ENCODE results near the gene OR10A6.

The OR10A6 gene

GRCh38 chr11:7906481-7906880 is 24.6 kb downstream of the OR10A6 start:
- TF ChIP-seq, protein P1, sequence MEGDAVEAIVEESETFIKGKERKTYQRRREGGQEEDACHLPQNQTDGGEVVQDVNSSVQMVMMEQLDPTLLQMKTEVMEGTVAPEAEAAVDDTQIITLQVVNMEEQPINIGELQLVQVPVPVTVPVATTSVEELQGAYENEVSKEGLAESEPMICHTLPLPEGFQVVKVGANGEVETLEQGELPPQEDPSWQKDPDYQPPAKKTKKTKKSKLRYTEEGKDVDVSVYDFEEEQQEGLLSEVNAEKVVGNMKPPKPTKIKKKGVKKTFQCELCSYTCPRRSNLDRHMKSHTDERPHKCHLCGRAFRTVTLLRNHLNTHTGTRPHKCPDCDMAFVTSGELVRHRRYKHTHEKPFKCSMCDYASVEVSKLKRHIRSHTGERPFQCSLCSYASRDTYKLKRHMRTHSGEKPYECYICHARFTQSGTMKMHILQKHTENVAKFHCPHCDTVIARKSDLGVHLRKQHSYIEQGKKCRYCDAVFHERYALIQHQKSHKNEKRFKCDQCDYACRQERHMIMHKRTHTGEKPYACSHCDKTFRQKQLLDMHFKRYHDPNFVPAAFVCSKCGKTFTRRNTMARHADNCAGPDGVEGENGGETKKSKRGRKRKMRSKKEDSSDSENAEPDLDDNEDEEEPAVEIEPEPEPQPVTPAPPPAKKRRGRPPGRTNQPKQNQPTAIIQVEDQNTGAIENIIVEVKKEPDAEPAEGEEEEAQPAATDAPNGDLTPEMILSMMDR (IDR thresholded peaks at IDR 0.05; ENCODE audit: control extremely low read depth, extremely low read depth, low read depth, missing control alignments): no peak
- ChIA-PET POLR2A (no interaction called here), CTCF (interaction anchor here (1.3 to 2.5 kb wide), 3 partner anchors 14 to 193 kb away, joined by 3 to 7 read pairs (median 6); partner anchors contain the start of gene EIF3F)
- DNase-seq (ENCODE audit: extremely low spot score): no peak

DNA sequence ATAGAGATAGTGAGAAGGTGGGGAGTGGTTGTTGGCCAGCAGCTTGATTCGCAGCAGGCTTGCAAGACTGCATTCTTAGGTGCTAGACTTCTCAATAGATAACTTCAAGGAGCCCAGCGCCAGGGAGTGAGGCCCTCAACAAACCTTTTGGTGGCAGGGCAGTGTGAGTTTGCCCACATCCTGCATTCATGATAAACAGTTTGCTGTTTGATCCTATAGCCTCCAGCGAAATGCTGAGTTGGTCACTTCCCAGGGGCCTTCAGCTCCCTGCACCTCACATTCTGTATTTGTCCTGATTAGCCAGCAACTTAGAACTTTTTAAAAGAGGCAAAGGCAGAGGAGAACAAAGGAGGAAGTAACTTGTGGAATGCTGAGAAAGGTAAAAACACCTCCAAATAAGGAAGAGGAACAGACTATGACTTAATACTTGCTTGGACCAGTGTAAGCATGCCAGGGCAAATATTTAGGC is 25.1 kb downstream of the OR10A6 start:
- DNase-seq (ENCODE audit: extremely low spot score): no peak
- POLR2A ChIA-PET: no interaction called here
- CTCF ChIA-PET: interaction anchor here (1.3 to 2.5 kb wide), 3 partner anchors 13 to 193 kb away, joined by 3 to 7 read pairs (median 6); partner anchors contain the start of gene EIF3F
- TF ChIP-seq, protein P1 (IDR thresholded peaks at IDR 0.05; ENCODE audit: control extremely low read depth, extremely low read depth, low read depth, missing control alignments): no peak

GRCh38 chr11:7905549-7905948 is 25.5 kb downstream of the OR10A6 start:
- TF ChIP-seq, protein P1 (IDR thresholded peaks at IDR 0.05; ENCODE audit: control extremely low read depth, extremely low read depth, low read depth, missing control alignments): no peak
- no peak for DNase-seq (ENCODE audit: extremely low spot score)
- POLR2A ChIA-PET: no interaction called here
- CTCF ChIA-PET: interaction anchor here (0.9 to 2.5 kb wide), 4 partner anchors 13 to 194 kb away, joined by 3 to 7 read pairs (median 4); partner anchors contain the start of gene EIF3F

DNA sequence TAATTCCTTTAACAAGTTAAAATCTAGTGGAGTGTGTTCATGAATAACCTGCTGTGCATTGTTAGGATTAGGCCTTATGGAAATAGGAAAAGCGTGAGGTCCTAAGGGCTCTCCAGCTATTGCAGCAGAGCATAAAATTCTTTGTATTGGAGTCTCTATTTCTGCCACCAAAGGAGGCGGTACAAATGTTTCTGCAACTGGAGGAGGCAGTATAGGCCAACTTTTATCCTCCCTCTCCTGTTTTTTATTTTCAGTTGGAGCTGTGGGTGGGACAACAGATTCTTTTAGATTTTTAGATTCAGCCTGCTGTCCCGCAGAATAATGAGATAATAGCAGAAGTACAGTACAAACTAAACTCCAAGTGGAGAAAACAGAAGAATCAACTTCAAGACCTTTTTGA is 26.2 kb downstream of the OR10A6 start:
- DNase-seq (ENCODE audit: extremely low spot score): no peak
- TF ChIP-seq, protein P1 (IDR thresholded peaks at IDR 0.05; ENCODE audit: control extremely low read depth, extremely low read depth, low read depth, missing control alignments): no peak
- ChIA-PET POLR2A (no interaction called here), CTCF (interaction anchor here (0.9 to 2.5 kb wide), 3 partner anchors 12 to 82 kb away, joined by 3 to 7 read pairs (median 3); partner anchors contain the start of gene EIF3F)

GRCh38 chr11:7903940-7904339 is 27.1 kb downstream of the OR10A6 start:
- ChIA-PET CTCF (interaction anchor here (1.4 to 3.4 kb wide), 2 partner anchors 11 to 102 kb away, joined by 5 to 21 read pairs; no protein-coding TSS in a partner anchor), POLR2A (no interaction called here)
- DNase-seq (ENCODE audit: extremely low spot score): no peak
- TF ChIP-seq, protein P1 (IDR thresholded peaks at IDR 0.05; ENCODE audit: control extremely low read depth, extremely low read depth, low read depth, missing control alignments): no peak

DNA sequence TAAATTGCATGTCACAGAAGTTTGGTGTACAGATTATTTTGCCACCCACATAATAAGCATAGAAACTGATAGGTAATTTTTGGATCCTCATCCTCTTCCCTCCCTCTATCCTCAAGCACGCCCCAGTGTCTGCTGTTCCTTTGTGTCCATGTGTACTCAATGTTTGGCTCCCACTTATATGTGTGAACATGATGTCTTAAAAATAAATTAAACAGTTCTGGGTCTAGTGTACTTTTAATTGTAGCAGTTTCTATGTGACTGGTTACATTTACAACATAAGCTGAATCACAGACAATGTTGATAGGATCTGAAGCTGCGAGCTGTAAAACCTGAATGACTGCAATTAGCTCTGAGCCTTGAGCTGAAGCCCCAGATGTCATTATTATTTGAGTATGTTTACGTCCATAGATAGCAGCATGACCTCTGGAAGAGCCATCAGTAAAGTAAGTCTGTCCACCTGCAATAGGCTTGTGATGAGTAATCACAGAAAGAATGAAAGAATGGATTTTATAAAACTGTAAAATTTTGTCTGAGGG is 29.7 kb downstream of the OR10A6 start:
- ChIA-PET POLR2A (no interaction called here), CTCF (interaction anchor here (1.2 to 3.4 kb wide), 2 partner anchors 9 to 85 kb away, joined by 5 to 21 read pairs; partner anchors contain the start of gene EIF3F)
- DNase-seq (ENCODE audit: extremely low spot score): no peak
- TF ChIP-seq, protein P1 (IDR thresholded peaks at IDR 0.05; ENCODE audit: control extremely low read depth, extremely low read depth, low read depth, missing control alignments): no peak
